IPS DF 6.9 (cell line): ENCODE measurements around the gene VPS26A.
"Not testable (repeated sequence)": the region's sequence is repeated elsewhere in the genome, so short reads cannot be mapped to it uniquely, and the experiment has no call there.

Source experiments
- DNase-seq: peaks from one replicate; pipeline ENCODE4 v3.0.0-alpha.2; 2013; ENCODE audit warnings: low read depth, low spot score
- H3K27ac ChIP-seq: one replicate; pipeline ENCODE4 v1.5.1; 2013; ENCODE audit warnings: low read length, control low read depth
- H3K27me3 ChIP-seq: 2 replicates; pipeline ENCODE4 v1.6.1; 2013; ENCODE audit warnings: mild to moderate bottlenecking, low read length; ENCODE audit not compliant: control insufficient read depth, insufficient read depth
- H3K36me3 ChIP-seq: 2 replicates; pipeline ENCODE4 v1.6.1; 2013; ENCODE audit warnings: low read length; ENCODE audit not compliant: control insufficient read depth, insufficient read depth
- H3K4me1 ChIP-seq: 2 replicates; pipeline ENCODE4 v1.6.1; 2013; ENCODE audit warnings: low read length; ENCODE audit not compliant: control insufficient read depth, insufficient read depth
- H3K4me3 ChIP-seq: 2 replicates; pipeline ENCODE4 v1.5.1; 2013; ENCODE audit warnings: mild to moderate bottlenecking, low read length
- H3K9me3 ChIP-seq: 2 replicates; pipeline ENCODE4 v1.6.1; 2013; ENCODE audit warnings: low read length, inconsistent platforms; ENCODE audit not compliant: control insufficient read depth, insufficient read depth
- WGBS: extraction: QIAGEN DNeasy Blood & Tissue Kit; methylation state at CpG from one replicate; pipeline ENCODE4 v1.1.7; 2013; ENCODE audit warnings: mixed read lengths, missing lambda C conversion rate; ENCODE audit not compliant: insufficient read length, insufficient coverage; 5-methylcytosine and 5-hydroxymethylcytosine counted together

Gene VPS26A

DNA sequence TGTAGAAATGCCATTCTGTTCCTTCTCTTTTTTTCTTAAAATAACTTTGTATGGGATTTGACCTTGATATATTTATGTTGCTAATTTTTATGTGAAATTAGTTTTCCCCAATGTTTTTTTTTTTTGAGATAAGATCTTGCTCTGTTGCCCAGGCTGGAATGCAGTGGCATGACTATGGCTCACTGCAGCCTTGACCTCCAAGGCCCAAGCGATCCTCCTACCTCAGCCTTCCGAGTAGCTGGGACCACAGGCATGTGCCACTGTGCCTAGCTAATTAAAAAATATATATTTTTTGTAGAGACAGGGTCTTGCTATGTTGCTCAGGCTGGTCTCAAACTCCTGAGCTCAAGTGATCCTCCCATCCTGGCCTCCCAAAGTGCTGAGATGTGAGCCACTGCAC is 16.0 kb downstream of the VPS26A start:
- Histone ChIP-seq H3K9me3 (no peaks in the 10 kb centered on the region), H3K27me3 (no peaks in the 10 kb centered on the region), H3K4me3 (no peak overlapping the region), H3K36me3 (no peaks in the 10 kb centered on the region; the same call in 1 of the 2 replicates), H3K4me1 (no peaks in the 10 kb centered on the region), H3K27ac (no peak overlapping the region)
- no CpG with 5 or more reads among the region's 2 CpGs for WGBS
- DNase-seq = no peak

DNA sequence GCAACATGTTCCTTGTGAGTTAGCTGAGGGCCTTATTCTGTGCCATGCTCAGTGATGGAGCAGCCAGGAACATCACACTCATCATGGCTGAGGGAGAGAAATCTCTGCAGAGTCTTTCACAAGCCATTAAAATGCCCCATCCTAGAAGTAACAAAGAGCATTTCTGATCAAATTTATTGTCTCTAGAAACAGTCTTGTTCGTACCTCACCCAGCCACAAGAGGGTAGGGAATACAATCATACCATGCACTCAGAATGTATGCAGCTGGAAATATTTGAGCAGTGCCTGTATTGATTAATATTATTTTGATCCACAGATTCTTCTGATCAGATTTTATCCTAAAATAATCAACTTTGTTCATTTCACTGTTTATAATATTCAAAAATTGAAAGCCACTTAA is 17.3 kb downstream of the VPS26A start:
- DNase-seq = no peak
- H3K4me1 ChIP-seq = no peaks in the 10 kb centered on the region
- no CpG with 5 or more reads among the region's 1 CpG for whole genome bisulfite sequencing
- no peaks in the 10 kb centered on the region for H3K9me3 ChIP-seq
- no peak overlapping the region for H3K27ac ChIP-seq
- no peak overlapping the region for H3K4me3 ChIP-seq
- H3K36me3 ChIP-seq = no peaks in the 10 kb centered on the region; the same call in 1 of the 2 replicates
- no peaks in the 10 kb centered on the region for H3K27me3 ChIP-seq

DNA sequence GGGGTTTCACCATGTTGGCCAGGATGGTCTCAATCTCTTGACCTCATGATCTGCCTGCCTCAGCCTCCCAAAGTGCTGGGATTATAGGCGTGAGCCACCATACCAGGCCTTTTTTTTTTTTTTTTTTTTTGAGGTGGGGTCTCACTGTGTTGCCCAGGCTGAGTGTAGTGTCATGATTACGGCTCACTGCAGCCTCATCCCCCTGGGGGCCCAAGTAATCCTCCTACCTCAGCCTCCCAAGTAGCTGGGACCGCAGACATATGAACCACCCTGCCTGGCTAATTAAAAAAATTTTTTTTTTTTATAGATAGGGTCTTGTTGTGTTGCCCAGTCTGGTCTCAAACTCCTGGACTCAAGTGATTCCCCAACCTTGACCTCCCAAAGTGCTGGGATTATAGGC is 18.1 kb downstream of the VPS26A start:
- H3K27ac ChIP-seq, H3K4me3 ChIP-seq, DNase-seq, H3K9me3 ChIP-seq, H3K27me3 ChIP-seq, H3K4me1 ChIP-seq, H3K36me3 ChIP-seq: not testable (repeated sequence)
- no CpG with 5 or more reads among the region's 3 CpGs for WGBS

DNA sequence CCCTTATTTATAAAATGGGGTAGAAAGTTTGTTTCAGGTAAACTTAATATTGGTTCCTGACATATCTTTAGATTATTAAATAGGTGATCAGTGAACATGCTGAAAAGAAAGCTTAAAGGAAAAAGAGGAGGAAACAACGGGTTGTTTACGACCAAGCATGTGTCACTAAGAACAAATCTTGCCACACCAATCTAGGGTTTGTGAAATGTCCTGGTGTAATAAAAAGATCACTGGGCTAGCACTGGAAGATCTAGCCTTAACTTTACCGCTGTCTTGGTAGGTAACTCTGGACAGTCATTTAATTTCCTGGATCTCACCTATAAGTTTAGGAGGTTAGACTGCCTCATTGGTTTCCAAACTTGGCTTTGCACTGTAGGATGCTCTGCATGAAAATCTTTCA is 19.0 kb downstream of the VPS26A start:
- DNase-seq = no peak
- Histone ChIP-seq H3K4me3 (no peak overlapping the region), H3K36me3 (no peaks in the 10 kb centered on the region), H3K9me3 (no peaks in the 10 kb centered on the region), H3K4me1 (no peaks in the 10 kb centered on the region), H3K27me3 (no peaks in the 10 kb centered on the region), H3K27ac (no peak overlapping the region)
- no CpG with 5 or more reads among the region's 3 CpGs for WGBS

DNA sequence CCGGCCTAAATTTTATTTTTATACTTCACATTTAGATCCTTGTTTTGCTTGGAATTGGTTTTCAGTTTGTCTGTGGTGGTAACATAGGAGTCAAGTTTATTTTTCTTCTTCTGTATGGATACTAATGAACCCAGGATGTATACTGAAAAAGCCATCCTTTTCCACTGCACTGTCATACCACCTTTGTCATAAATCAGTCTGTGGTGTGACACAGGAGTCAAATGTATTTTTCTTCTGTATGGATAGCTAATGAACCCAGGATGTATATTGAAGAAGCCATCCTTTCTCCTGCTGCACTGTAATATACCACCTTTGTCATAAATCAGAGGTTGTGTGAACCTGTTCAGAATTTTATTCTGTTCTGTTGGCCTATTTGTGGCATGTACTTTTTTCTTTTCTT is 21.4 kb downstream of the VPS26A start:
- WGBS = no CpG with 5 or more reads among the region's 1 CpG
- no peak overlapping the region for H3K27ac ChIP-seq
- H3K36me3 ChIP-seq = no peaks in the 10 kb centered on the region

DNA sequence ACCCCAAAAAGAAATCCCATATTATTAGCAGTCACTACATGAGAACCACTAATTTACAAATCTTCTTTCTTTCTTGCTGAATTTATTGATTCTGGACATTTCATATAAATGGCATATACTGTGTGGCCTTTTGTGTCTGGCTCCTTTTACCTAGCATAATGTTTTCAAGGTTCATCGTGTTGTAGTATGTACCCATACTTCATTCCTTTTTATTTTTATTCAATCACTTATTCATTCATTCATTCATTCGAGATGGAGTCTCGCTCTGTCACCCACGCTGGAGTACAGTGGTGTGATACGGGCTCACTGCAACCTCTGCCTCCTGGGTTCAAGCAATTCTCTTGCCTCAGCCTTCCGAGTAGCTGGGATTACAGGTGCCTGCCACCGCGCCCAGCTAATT is 21.9 kb downstream of the VPS26A start:
- Histone ChIP-seq H3K36me3 (no peaks in the 10 kb centered on the region), H3K27ac (no peak overlapping the region), H3K4me1 (no peaks in the 10 kb centered on the region), H3K4me3 (no peak overlapping the region), H3K9me3 (no peaks in the 10 kb centered on the region), H3K27me3 (no peaks in the 10 kb centered on the region)
- WGBS = no CpG with 5 or more reads among the region's 8 CpGs
- no peak for DNase-seq

More for the DNA sequence above, 21.4 kb downstream of the VPS26A start:
- no peak for DNase-seq
- Histone ChIP-seq H3K27me3 (no peaks in the 10 kb centered on the region), H3K4me1 (no peaks in the 10 kb centered on the region), H3K9me3 (no peaks in the 10 kb centered on the region), H3K4me3 (no peak overlapping the region)

DNA sequence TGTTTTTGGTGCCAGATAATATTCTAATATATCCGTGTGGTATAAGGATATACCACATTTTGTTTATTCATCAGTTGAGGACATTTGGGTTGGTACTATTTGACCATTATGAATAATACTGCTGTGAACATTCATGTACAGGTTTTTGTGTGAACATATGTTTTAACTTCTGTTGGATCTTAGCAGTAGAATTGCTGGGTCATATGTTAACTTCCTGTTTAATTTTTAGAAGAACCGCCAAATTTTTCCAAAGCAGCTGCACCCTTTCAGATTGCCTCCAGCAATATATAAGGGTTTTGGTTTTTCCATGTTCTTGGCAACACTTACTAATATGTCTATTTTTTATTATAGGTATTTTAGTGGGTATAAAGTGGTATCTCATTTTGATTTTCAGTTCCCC is 22.8 kb downstream of the VPS26A start:
- Histone ChIP-seq H3K4me1 (no peaks in the 10 kb centered on the region), H3K4me3 (no peak overlapping the region), H3K27me3 (no peaks in the 10 kb centered on the region), H3K27ac (no peak overlapping the region), H3K9me3 (no peaks in the 10 kb centered on the region), H3K36me3 (no peaks in the 10 kb centered on the region)
- WGBS = no CpG with 5 or more reads among the region's 2 CpGs
- DNase-seq = no peak

DNA sequence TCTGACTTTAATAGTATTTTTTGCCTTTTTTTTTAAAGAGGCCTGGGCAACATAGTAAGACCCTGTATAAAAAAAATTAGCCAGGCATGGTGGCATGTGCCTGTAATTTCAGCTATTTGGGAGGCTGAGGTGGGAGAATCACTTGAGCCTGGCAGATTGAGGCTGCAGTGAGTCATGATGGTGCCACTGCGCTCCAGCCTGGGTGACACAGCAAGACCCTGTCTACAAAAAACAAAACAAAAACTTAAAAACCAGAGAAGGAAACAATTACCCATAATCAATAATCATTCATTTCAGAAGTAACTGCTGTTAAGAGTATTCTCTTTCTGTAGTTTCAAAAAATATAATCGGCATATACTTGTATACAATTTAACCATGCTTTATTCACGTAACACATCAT is 28.0 kb downstream of the VPS26A start:
- Histone ChIP-seq H3K36me3 (no peaks in the 10 kb centered on the region), H3K27me3 (no peaks in the 10 kb centered on the region)
- 100% methylated on average over 2 of the region's 3 CpGs for WGBS

DNA sequence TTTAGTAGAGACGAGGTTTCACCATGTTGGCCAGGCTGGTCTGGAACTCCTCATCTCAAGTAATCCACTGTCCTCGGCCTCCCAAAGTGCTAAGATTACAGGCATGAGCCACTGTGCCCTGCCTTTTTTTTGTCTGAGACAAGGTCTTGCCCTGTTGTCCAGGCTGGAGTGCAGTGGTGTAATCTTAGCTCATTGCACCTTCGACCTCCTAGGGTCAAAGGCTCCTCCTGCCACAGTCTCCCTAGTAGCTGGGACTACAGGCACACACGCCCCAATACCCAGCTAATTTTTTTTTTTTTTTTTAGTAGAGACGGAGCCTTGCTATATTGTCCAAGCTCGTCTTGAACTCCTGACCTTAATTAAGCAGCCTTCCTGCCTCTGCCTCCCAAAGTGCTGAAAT is 29.2 kb downstream of the VPS26A start:
- Histone ChIP-seq H3K27ac (no peak overlapping the region), H3K9me3 (no peaks in the 10 kb centered on the region), H3K27me3 (no peaks in the 10 kb centered on the region), H3K36me3 (no peaks in the 10 kb centered on the region; the same call in 1 of the 2 replicates), H3K4me1 (no peaks in the 10 kb centered on the region), H3K4me3 (no peak overlapping the region)
- DNase-seq = no peak
- no CpG with 5 or more reads among the region's 6 CpGs for WGBS

More for the DNA sequence above, 28.0 kb downstream of the VPS26A start:
- DNase-seq = no peak
- Histone ChIP-seq H3K9me3 (no peaks in the 10 kb centered on the region), H3K4me1 (no peaks in the 10 kb centered on the region), H3K4me3 (no peak overlapping the region), H3K27ac (no peak overlapping the region)

DNA sequence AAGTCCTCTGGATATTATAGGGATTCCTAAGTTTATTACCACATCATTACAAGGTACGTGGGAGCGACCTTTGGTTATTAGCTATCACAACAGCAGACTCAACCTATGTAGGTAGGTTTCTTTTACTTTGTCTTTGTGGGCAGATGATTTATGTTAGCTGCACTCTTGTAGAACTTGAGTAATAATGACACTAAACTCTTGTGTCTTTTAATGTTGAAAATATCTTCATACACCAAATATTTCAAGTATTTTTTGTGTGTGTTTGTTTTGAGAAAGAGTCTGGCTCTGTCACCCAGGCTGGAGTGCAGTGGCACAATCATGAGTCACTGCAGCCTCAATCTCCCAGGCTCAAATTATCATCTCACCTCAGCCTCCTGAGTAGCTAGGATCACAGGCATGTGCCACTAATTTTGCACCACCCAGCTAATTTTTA is 36.8 kb downstream of the VPS26A start:
- H3K27ac ChIP-seq = no peak overlapping the region
- H3K36me3 ChIP-seq = peaks cover 2% of the 10 kb centered on the region; the same call in 1 of the 2 replicates
- no peaks in the 10 kb centered on the region for H3K9me3 ChIP-seq
- H3K4me1 ChIP-seq = no peaks in the 10 kb centered on the region
- H3K4me3 ChIP-seq = no peak overlapping the region
- no peaks in the 10 kb centered on the region for H3K27me3 ChIP-seq
- no peak for DNase-seq
- no CpG with 5 or more reads among the region's 2 CpGs for WGBS

DNA sequence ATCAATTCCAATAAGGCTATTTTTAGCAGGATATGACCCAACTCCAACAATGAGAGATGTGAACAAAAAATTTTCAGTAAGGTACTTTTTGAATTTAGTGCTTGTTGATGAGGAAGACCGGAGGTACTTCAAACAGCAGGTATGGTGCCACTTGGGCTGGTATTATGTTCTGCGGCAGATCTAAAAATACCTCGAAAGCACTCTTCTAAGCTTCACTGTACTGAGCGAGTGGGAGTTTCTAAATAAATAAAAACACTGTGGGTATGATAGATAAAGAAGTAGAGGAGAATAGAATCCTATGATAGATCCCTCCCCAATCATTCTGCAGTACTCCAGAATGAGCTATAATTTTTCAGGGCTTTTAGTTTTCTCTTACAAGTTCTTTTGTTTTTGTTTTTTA is 44.5 kb downstream of the VPS26A start:
- H3K4me1 ChIP-seq = no peaks in the 10 kb centered on the region
- no peaks in the 10 kb centered on the region for H3K27me3 ChIP-seq
- no peak overlapping the region for H3K4me3 ChIP-seq
- H3K36me3 ChIP-seq = no peaks in the 10 kb centered on the region
- no peaks in the 10 kb centered on the region for H3K9me3 ChIP-seq
- H3K27ac ChIP-seq = no peak overlapping the region
- WGBS = no CpG with 5 or more reads among the region's 4 CpGs
- no peak for DNase-seq
